SK-N-SH (cell line): ENCODE data around the gene WASF1.

Source experiments
- EP300 ChIP-seq, 2 experiments: IDR thresholded peaks; 2 replicates each; pipeline versions ENCODE4 v1.4.0 to v1.6.1; 2012; ENCODE audit warnings: borderline replicate concordance in 1 of 2, low read depth in 1 of 2, low read length in 1 of 2
- EZH2phosphoT487 ChIP-seq: fragments of 200-600 bp; sonication (generic); IDR thresholded peaks from 2 replicates; pipeline ENCODE4 v1.6.1; 2017; ENCODE audit warnings: low read depth, mixed run types, mild to moderate bottlenecking, antibody characterized with exemption, moderate library complexity, borderline replicate concordance
- NFIC ChIP-seq: IDR thresholded peaks from 2 replicates; pipeline ENCODE4 v1.4.0; 2012; ENCODE audit warnings: borderline replicate concordance
- NRF1 ChIP-seq: IDR thresholded peaks from 2 replicates; pipeline ENCODE4 v1.6.1; 2012; ENCODE audit warnings: low read depth, mild to moderate bottlenecking, low read length
- POLR2AphosphoS5 ChIP-seq: IDR thresholded peaks from 2 replicates; pipeline ENCODE4 v1.6.1; 2012; ENCODE audit warnings: low read depth, low read length
- RAD21 ChIP-seq: IDR thresholded peaks from 2 replicates; pipeline ENCODE4 v1.6.1; 2012; ENCODE audit warnings: mild to moderate bottlenecking, low read length
- RCOR1 ChIP-seq: fragments of 150-350 bp; IDR thresholded peaks from 2 replicates; pipeline ENCODE4 v1.6.1; 2017; ENCODE audit warnings: antibody characterized with exemption, low read length
- SMC3 ChIP-seq: IDR thresholded peaks from 2 replicates; pipeline ENCODE4 v1.6.1; 2012; ENCODE audit warnings: low read depth, low read length, improper control_type of control experiment
- TAF1 ChIP-seq: IDR thresholded peaks from 2 replicates; pipeline ENCODE4 v1.6.1; 2012; ENCODE audit warnings: low read depth, mild to moderate bottlenecking, low read length, moderate library complexity, borderline replicate concordance
- USF2 ChIP-seq: fragments of 150-350 bp; IDR thresholded peaks from 2 replicates; pipeline ENCODE4 v1.6.1; 2017; ENCODE audit warnings: antibody characterized with exemption, low read length, low read depth, borderline replicate concordance
- ZBTB33 ChIP-seq: IDR thresholded peaks from 2 replicates; pipeline ENCODE4 v1.4.0; 2012; ENCODE audit warnings: low read depth, borderline replicate concordance
- TF ChIP-seq, protein P1 (sequence below): fragments of 200-600 bp; sonication (generic); IDR thresholded peaks from 2 replicates; pipeline ENCODE4 v1.6.1; 2017; ENCODE audit warnings: antibody characterized with exemption, mild to moderate bottlenecking, moderate library complexity

GRCh38 chr6:110214338-110214737 is 34.9 kb upstream of the WASF1 start:
- TF ChIP-seq SMC3, result no peak
- no peak for TF ChIP-seq POLR2AphosphoS5
- no peak for TF ChIP-seq NRF1
- no peak for TF ChIP-seq ZBTB33
- TF ChIP-seq, protein P1, sequence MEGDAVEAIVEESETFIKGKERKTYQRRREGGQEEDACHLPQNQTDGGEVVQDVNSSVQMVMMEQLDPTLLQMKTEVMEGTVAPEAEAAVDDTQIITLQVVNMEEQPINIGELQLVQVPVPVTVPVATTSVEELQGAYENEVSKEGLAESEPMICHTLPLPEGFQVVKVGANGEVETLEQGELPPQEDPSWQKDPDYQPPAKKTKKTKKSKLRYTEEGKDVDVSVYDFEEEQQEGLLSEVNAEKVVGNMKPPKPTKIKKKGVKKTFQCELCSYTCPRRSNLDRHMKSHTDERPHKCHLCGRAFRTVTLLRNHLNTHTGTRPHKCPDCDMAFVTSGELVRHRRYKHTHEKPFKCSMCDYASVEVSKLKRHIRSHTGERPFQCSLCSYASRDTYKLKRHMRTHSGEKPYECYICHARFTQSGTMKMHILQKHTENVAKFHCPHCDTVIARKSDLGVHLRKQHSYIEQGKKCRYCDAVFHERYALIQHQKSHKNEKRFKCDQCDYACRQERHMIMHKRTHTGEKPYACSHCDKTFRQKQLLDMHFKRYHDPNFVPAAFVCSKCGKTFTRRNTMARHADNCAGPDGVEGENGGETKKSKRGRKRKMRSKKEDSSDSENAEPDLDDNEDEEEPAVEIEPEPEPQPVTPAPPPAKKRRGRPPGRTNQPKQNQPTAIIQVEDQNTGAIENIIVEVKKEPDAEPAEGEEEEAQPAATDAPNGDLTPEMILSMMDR, result no peak
- no peak for TF ChIP-seq EZH2phosphoT487
- no peak for TF ChIP-seq RAD21
- no peak for TF ChIP-seq RCOR1
- TF ChIP-seq EP300 (IDR thresholded peaks at IDR 0.05; ENCODE audit: borderline replicate concordance in 1 of 2, low read depth in 1 of 2, low read length in 1 of 2), result no peak
- no peak for TF ChIP-seq NFIC
- no peak for TF ChIP-seq TAF1
- TF ChIP-seq USF2, result no peak
